Measurements from ENCODE around the gene ADAMTSL3.

ADAMTSL3 gene

GRCh38 chr15:83653639-83654378, at the start of gene ADAMTSL3:
Gene ADAMTSL3, plus strand, starts transcription at chr15:83654123. Its CDS starts 1,639 bp downstream, at chr15:83655762.
- no peak for DNase-seq (ENCODE audit: low read depth)

- no peak for DNase-seq (ENCODE audit: low read depth)
These were observed 49.4 kb upstream of the ADAMTSL3 start for GRCh38 chr15:83604549-83604948.

GRCh38 chr15:83605111-83605945, 48.6 kb upstream of the ADAMTSL3 start:
- DNase-seq (ENCODE audit: low read depth): no peak

GRCh38 chr15:83610132-83610531, 43.8 kb upstream of the ADAMTSL3 start:
- no peak for DNase-seq (ENCODE audit: low read depth)

- DNase-seq (ENCODE audit: low read depth): no peak
These were observed 42.8 kb upstream of the ADAMTSL3 start for GRCh38 chr15:83610901-83611685.

GRCh38 chr15:83612226-83612625, 41.7 kb upstream of the ADAMTSL3 start:
- no peak for DNase-seq (ENCODE audit: low read depth)

- DNase-seq (ENCODE audit: low read depth): no peak
These were observed 40.9 kb upstream of the ADAMTSL3 start for GRCh38 chr15:83612898-83613635.

GRCh38 chr15:83613714-83614113, 40.2 kb upstream of the ADAMTSL3 start:
- no peak for DNase-seq (ENCODE audit: low read depth)

GRCh38 chr15:83616840-83617239, 37.1 kb upstream of the ADAMTSL3 start:
- DNase-seq (ENCODE audit: low read depth): no peak

- DNase-seq (ENCODE audit: low read depth): no peak
These were observed 27.6 kb upstream of the ADAMTSL3 start for GRCh38 chr15:83626171-83626802.

GRCh38 chr15:83631534-83631933, 22.4 kb upstream of the ADAMTSL3 start:
- DNase-seq (ENCODE audit: low read depth): no peak

- DNase-seq (ENCODE audit: low read depth): no peak
These were observed 10.7 kb upstream of the ADAMTSL3 start for GRCh38 chr15:83643201-83643600.

GRCh38 chr15:83644439-83644838, 9.5 kb upstream of the ADAMTSL3 start:
- no peak for DNase-seq (ENCODE audit: low read depth)

- no peak for DNase-seq (ENCODE audit: low read depth)
These were observed 3.1 kb upstream of the ADAMTSL3 start for GRCh38 chr15:83650831-83651230.

- DNase-seq (ENCODE audit: low read depth): no peak
These were observed 2.4 kb upstream of the ADAMTSL3 start for GRCh38 chr15:83651541-83651940.

GRCh38 chr15:83652626-83653204, 1.2 kb upstream of the ADAMTSL3 start:
- DNase-seq (ENCODE audit: low read depth): no peak

GRCh38 chr15:83653288-83653638, 660 bp upstream of the ADAMTSL3 start:
- DNase-seq (ENCODE audit: low read depth): no peak

GRCh38 chr15:83654379-83655236, 685 bp downstream of the ADAMTSL3 start:
- DNase-seq (ENCODE audit: low read depth): no peak

GRCh38 chr15:83655237-83655616, 1.3 kb downstream of the ADAMTSL3 start:
- no peak for DNase-seq (ENCODE audit: low read depth)

GRCh38 chr15:83656192-83656591, 2.3 kb downstream of the ADAMTSL3 start:
- no peak for DNase-seq (ENCODE audit: low read depth)
